Measurements from ENCODE around the gene ELF1. TPM values are rescaled to one million over a fixed set of nuclear protein-coding genes. Genes with fewer than 3 reads are reported as not detected.

Gene ELF1
- total and polyA plus RNA-seq, 2 of the 8 experiments (the other 6 are each of a cell fraction or from before 2014, with no cell fraction given): 5.6 to 18.2 TPM

GRCh38 chr13:41060724-41061074, 41.6 kb upstream of the ELF1 start:
- H4K8ac ChIP-seq (ENCODE audit: extremely low read depth, insufficient read depth, low read length): peak overlapping the region; percentile 88; the same call in 1 of the 2 replicates
- no peak overlapping the region for H2AK5ac ChIP-seq (ENCODE audit: low read depth, low read length)
- peak overlapping the region; percentile 70 for H3K14ac ChIP-seq (ENCODE audit: insufficient read length)
- CTCF ChIA-PET (ENCODE audit: partially characterized antibody): interaction anchor here (0.7 to 0.9 kb wide), 2 partner anchors 169 to 595 kb away, joined by 3 read pairs; no protein-coding TSS in a partner anchor
- no peaks in the 10 kb centered on the region for H3K9me3 ChIP-seq (ENCODE audit: insufficient read depth in 2 of 2, low read depth in 1 of 2, low read length in 1 of 2)
- peak overlapping the region; percentile 59 to 95 (median 94) for H3K9ac ChIP-seq (replicated peaks in 1 of 4; ENCODE audit: extremely low read depth in 1 of 4, low read depth in 3 of 4, low read length in 3 of 4)
- H2BK120ac ChIP-seq (replicated peaks; ENCODE audit: low read depth, low read length): no peak overlapping the region
- peaks cover 0 to 3% (median 2%) of the 10 kb centered on the region in 4 experiments; a peak in 2 of 7 replicates for H3K4me1 ChIP-seq (replicated peaks in 1 of 4; ENCODE audit: control insufficient read depth in 3 of 4, insufficient read depth in 4 of 4, low read length in 3 of 4)
- peak overlapping the region; percentile 79; the same call in 1 of the 2 replicates for H2BK12ac ChIP-seq (ENCODE audit: low read depth, low read length)
- POLR2A ChIA-PET (ENCODE audit: partially characterized antibody): interaction anchor here (0.6 to 2.8 kb wide), 28 partner anchors 8 to 1702 kb away, joined by 3 to 12 read pairs (median 4); partner anchors contain the start of genes ELF1, MTRF1 and SLC25A15
- H3K79me2 ChIP-seq (ENCODE audit: control insufficient read depth in 1 of 2, insufficient read depth in 2 of 2, low read length in 2 of 2): peaks cover 0 to 55% of the 10 kb centered on the region in 2 experiments; a peak in 2 of 4 replicates
- peak overlapping the region; percentile 93 for H3K27ac ChIP-seq (ENCODE audit: low read depth, low read length)
- peak overlapping the region; percentile 95; the same call in 1 of the 2 replicates for H2AFZ ChIP-seq (ENCODE audit: low read length)
- no peak overlapping the region for H3K4ac ChIP-seq (replicated peaks; ENCODE audit: insufficient read length, low read depth, low read length)
- H2BK15ac ChIP-seq (ENCODE audit: low read length): no peak overlapping the region
- peak overlapping the region; percentile 89 for H4K5ac ChIP-seq (ENCODE audit: insufficient read length, low read depth, low read length)
- peaks cover 7% of the 10 kb centered on the region; the same call in 1 of the 2 replicates for H3K23me2 ChIP-seq (ENCODE audit: low read depth, low read length)
- peak; percentile 27 to 90 for DNase-seq (ENCODE audit: low read depth in 1 of 2, low spot score in 2 of 2)
- H3K4me3 ChIP-seq (ENCODE audit: extremely low read depth in 1 of 4, insufficient read depth in 2 of 4, low read depth in 3 of 4, low read length in 4 of 4): peak overlapping the region; percentile 89 to 96 (median 95)
- H3K56ac ChIP-seq (replicated peaks; ENCODE audit: insufficient read length, low read depth, low read length): peak overlapping the region; percentile 94
- no peak for FAIRE-seq
- H3K23ac ChIP-seq (ENCODE audit: insufficient read length): no peak overlapping the region
- 1% methylated on average over 20 of the region's 35 CpGs; no CpG with 5 or more reads in 1 of the 2 experiments for WGBS, 2 experiments (ENCODE audit: extremely low coverage in 1 of 2, insufficient coverage in 1 of 2, insufficient read length in 1 of 2, insufficient replicate concordance in 2 of 2, low coverage in 1 of 2, low lambda C conversion rate in 2 of 2, missing lambda C conversion rate in 1 of 2)
- peak overlapping the region; percentile 98 for H2BK5ac ChIP-seq (ENCODE audit: low read depth, low read length)
- no peak overlapping the region for H2BK20ac ChIP-seq (ENCODE audit: low read length)
- no peaks in the 10 kb centered on the region for H3K27me3 ChIP-seq (replicated peaks in 1 of 4; ENCODE audit: control insufficient read depth in 3 of 4, extremely low read depth in 1 of 4, insufficient read depth in 3 of 4, low read length in 3 of 4)
- H3K4me2 ChIP-seq (ENCODE audit: insufficient read depth in 1 of 2, low read depth in 2 of 2, low read length in 2 of 2): peak overlapping the region; percentile 81 to 84
- H4K20me1 ChIP-seq (replicated peaks in 1 of 2; ENCODE audit: control insufficient read depth in 1 of 2, insufficient read depth in 2 of 2, low read length in 2 of 2): no peaks in the 10 kb centered on the region
- H3K18ac ChIP-seq (ENCODE audit: extremely low read depth, low read length): peak overlapping the region; percentile 19; the same call in 1 of the 2 replicates
- no peaks in the 10 kb centered on the region; the same call in 1 of the 2 replicates for H3K79me1 ChIP-seq (ENCODE audit: low read depth, low read length)
- H3K36me3 ChIP-seq (ENCODE audit: control insufficient read depth in 2 of 4, insufficient read depth in 4 of 4, low read length in 3 of 4): peaks cover 0 to 21% (median 2%) of the 10 kb centered on the region in 4 experiments; a peak in 3 of 8 replicates
- no peak overlapping the region for H4K91ac ChIP-seq (replicated peaks; ENCODE audit: insufficient read length, low read length)
- TF ChIP-seq BCL11A (IDR thresholded peaks at IDR 0.05; ENCODE audit: low read depth in 2 of 2, low read length in 2 of 2): no peak
- no peak for TF ChIP-seq RXRA (IDR thresholded peaks at IDR 0.05; ENCODE audit: insufficient read depth, low read depth, low read length)
- no peak for TF ChIP-seq ATF3 (IDR thresholded peaks at IDR 0.05; ENCODE audit: insufficient read depth, low read depth, low read length)
- peak in 1 of 2 experiments; percentile 0; a peak in 1 of 4 replicates for TF ChIP-seq SIN3A (conservative IDR thresholded peaks at IDR 0.05 in 1 of 2, IDR thresholded peaks at IDR 0.05 in 1 of 2; ENCODE audit: low read depth in 1 of 2, low read length in 2 of 2)
- TF ChIP-seq JUND (IDR thresholded peaks at IDR 0.05; ENCODE audit: low read length): no peak
- TF ChIP-seq CEBPB (IDR thresholded peaks at IDR 0.05; ENCODE audit: low read depth, low read length): no peak
- no peak for TF ChIP-seq KDM1A (IDR thresholded peaks at IDR 0.05; ENCODE audit: borderline replicate concordance, low read length)
- TF ChIP-seq KDM4A (IDR thresholded peaks at IDR 0.05; ENCODE audit: low read depth, low read length, severe bottlenecking): peak; percentile 9
- peak; percentile 11; the same call in 1 of the 2 replicates for TF ChIP-seq NRF1 (IDR thresholded peaks at IDR 0.05; ENCODE audit: low read depth, low read length)
- peak; percentile 86 for TF ChIP-seq TEAD4 (IDR thresholded peaks at IDR 0.05; ENCODE audit: low read depth, low read length)
- TF ChIP-seq TAF7 (optimal IDR thresholded peaks at IDR 0.05; ENCODE audit: borderline replicate concordance, low read depth, low read length): peak; percentile 62
- no peak for TF ChIP-seq RFX5 (IDR thresholded peaks at IDR 0.05; ENCODE audit: borderline replicate concordance, low read depth, low read length)
